T-helper 1 cell (primary cell): ENCODE measurements around the gene SBF2.

Experiments used
- DNase-seq, 5 donors: peaks; one replicate each; pipeline ENCODE4 v3.0.0-alpha.2; 2012 to 2020

SBF2 gene

DNA sequence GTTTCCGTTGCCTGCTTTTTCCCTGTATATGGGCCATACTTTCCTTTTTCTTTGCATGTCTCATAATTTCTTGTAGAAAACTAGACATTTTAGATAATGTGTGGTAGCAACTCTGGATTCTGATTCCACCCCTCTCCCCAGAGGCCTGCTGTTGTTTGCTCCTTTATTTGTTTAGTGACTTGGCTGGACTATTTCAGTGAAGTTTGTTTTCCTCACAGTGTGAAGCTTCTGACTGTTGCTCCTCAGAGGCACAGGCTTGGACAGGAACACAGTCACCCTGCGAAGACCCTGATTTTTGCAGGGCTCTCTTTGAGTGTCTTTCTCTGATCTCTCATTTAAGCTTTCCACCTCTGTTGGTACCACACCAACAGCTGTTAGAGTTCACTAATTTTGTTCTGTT is 557.7 kb downstream of the SBF2 start:
- no peak for DNase-seq

DNA sequence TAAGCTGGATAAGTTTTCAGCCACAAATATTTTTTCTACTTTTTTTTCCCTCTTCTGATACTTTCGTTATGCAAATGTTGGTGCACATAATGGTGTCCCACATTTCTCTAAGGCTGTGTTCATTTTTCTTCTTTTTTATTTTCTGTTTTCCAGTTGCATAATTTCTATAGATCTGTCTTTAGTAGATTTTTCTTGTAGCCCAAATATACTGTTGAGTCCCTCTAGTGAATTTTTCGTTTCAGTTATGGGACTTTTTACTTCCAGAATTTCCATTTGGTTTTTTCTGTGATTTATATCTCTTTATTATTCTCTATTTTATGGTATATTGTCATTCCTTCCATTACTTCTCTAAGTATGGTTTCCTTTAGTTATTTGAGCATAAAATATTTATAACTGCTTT is 558.1 kb downstream of the SBF2 start:
- no peak for DNase-seq

DNA sequence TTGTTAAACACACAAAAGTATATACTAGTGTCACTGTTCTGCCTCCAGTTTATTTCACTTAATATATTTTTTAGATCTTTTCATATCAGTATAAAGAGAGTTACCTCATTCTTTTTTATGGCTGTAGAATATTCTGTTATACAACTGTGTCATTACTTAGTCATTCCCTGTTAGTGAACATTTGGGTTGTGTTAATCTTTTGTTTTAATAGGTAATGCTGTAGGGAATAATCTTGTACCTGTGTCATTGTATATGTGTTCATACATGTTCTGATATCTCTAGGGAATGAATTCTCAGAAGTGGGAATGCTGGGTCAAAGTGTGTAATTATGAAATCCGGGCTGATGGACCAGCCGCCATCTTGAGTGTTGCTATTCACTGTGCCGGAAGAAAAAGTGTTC is 558.8 kb downstream of the SBF2 start:
- DNase-seq: no peak

DNA sequence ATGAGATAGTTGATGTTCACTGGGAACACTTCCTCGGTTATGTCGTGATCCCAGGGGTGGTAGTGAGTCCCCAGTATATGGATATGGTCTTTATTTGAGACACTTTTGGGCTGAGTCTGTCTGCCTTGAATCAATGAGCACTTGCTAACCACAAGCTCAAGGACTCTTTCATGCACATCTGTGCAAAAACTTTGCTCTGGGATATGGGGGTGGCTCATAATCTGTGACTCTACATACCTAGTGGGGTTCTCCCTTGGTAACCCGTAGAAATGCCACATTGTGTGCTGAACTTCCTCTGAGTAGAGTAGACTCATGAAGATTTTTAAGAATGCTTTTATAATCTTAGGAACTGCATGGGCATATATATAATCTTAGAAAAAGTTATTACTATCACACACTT is 560.8 kb downstream of the SBF2 start:
- DNase-seq: no peak

DNA sequence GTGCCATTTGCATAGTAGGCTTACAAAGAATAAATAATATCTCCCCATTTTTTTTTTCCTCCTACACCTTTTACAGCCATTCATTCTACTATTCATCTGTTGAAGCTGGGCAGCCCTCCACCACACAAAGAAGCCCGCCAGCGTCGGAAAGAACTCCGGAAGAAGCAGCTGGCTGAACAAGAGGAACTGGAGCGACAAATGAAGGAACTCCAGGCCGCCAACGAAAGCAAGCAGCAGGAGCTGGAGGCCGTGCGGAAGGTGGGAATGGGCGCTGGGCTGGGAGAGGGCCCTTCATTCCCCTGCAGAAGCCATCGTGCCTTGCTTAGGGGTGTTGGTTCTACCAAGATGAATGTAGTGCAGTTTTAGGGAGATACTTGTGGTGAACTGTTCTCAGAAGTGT is 561.6 kb downstream of the SBF2 start:
- no peak for DNase-seq

DNA sequence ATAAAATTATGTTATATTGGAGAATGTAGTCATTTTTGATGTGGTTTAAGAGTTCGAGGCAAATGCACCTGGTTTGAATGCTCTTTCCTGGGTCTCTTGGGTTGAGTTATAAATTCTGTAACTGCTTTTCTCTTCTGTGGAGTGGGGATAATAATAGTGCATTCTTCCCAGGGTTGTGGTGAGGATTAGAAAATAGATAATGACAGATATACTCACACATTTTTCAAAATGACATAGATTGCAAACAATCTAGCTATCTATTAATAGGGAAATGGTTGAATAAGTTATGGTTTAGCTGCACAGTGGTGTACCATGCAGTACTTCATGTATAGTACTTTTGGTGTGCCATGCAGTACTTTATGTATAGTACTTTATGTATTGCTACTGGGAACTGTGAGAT is 562.8 kb downstream of the SBF2 start:
- DNase-seq: no peak
